GM12865 (cell line): ENCODE data around the gene YWHAQ.

Source experiments
- DNase-seq: peaks from one replicate; pipeline ENCODE4 v3.0.0; 2010; ENCODE audit warnings: low read depth
- H3K4me3 ChIP-seq: 2 replicates; pipeline ENCODE4 v1.5.1; 2011; ENCODE audit warnings: mild to moderate bottlenecking, low read depth, low read length, control low read depth
- CTCF ChIP-seq: IDR thresholded peaks from 2 replicates; pipeline ENCODE4 v1.5.1; 2011; ENCODE audit warnings: low read length, control low read depth, low read depth, inconsistent platforms; ENCODE audit not compliant: insufficient read depth; ENCODE audit errors: missing control alignments

YWHAQ gene

DNA sequence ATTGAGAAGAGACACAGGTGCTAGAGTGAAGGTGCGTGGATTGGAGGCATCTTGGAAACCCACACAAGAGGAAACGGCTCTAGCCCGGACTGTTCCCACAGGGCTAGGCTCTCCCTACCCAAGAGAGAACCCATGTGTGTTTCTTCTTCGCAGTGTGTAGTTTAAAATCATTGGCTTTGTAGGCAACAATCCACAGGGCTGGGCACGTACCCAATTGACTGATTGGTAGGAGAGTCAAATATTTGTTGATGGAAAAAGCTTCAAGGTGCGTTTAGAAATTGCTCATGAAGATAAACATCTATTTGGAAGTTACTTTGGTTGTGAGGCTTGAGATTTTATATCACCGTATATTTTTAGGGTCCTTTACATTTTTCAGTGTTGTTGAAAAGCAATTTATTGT is 13.2 kb upstream of the YWHAQ start:
- no peak overlapping the region for H3K4me3 ChIP-seq
- TF ChIP-seq CTCF = no peak
- no peak for DNase-seq

DNA sequence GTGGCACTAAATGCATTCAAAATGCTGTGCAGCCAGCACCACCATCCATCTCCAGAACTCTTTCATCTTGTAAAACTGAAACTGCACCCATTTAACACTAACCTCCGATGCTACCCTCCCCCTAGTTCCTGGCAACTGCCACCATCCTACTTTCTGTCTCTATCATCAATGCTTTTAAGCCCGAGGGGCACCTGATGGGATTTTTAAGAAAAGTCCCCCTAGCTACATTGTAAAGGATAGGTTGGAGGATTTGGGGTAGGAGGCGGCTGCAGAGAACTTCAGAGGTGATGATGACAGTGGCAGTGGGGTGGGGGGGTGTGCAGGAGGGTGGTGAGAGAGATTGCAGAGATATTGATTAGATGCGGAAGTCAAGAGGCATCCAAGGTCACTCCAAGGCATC is 10.8 kb upstream of the YWHAQ start:
- DNase-seq = peak; percentile 69
- no peak overlapping the region for H3K4me3 ChIP-seq
- no peak for TF ChIP-seq CTCF

GRCh38 chr2:9640403-9641104 is 9.8 kb upstream of the YWHAQ start:
- no peak for DNase-seq
- TF ChIP-seq CTCF = no peak
- H3K4me3 ChIP-seq = no peak overlapping the region

DNA sequence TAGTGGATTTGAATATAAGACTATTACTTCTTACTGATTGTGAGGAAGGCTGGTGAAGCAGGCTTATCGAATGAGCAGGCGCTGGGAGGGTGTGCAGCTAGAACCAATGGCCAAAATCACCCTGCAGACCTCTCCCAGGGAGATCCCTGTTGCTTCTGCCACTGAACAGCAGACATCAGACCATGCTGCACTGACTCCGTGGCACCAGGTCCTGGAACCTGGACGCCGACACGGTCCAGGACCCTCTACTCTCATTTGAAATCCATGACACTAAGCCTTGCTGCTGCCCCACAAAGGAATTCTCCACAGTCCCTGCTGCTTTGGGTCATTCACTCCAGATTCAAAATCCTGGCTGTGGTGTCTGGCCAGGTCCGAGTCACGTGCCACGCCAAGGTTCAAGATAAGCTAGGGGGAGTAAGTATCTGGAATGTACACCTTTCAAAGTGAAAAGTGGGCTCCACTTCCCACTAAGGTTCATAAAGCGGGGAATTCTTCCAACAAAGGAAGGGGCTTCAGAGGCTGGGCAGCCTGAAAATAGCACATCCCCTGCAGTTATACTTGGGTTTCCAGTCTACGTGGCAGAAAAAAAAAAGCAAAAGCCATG is 9.0 kb upstream of the YWHAQ start:
- no peak for TF ChIP-seq CTCF
- no peak for DNase-seq

DNA sequence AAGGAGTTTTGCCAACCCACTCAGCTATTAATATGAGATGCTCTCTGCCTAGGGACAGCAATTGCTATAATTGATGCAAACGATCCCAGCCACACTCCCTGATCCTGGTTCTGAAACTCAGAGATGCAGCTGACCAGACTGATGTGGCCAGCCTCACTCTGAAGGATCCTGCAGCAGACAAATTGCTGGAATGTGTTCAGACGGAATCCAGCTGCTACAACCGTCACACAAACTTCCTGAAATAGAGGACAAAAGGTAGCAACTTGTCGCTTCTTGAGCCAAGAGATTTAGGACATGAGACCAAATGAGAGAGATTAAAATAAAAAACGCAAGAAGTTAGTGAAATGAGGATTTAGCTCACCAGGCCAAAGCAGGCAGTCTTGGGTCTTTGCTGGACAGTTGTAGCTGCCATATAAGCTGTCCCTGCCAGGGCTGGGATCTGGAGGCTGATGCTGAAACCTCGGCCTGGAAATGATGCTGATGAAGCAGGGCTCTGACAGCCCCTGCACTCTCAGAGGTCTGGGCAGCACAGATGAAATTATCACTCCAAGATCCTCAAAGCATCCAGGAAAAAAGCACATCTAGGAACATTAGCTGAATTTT is 8.3 kb upstream of the YWHAQ start:
- no peak overlapping the region for H3K4me3 ChIP-seq
- no peak for DNase-seq
- TF ChIP-seq CTCF = no peak

More for the DNA sequence above, 9.0 kb upstream of the YWHAQ start:
- H3K4me3 ChIP-seq = no peak overlapping the region

GRCh38 chr2:9638532-9638931 is 7.7 kb upstream of the YWHAQ start:
- DNase-seq = no peak
- H3K4me3 ChIP-seq = no peak overlapping the region
- no peak for TF ChIP-seq CTCF
